Pancreas (tissue), 10 donors: ENCODE measurements around the gene RPTOR. TPM values are rescaled to one million over a fixed set of nuclear protein-coding genes. Genes with fewer than 3 reads are reported as not detected.

ENCODE experiments used
- ATAC-seq, 4 donors: fragments of 200-7000 bp; cut with Tn5 transposase; one replicate each; pipeline versions ENCODE4 v1.8.0 to v1.9.1; 2020; ENCODE audit warnings: mild to moderate bottlenecking in 4 of 4, moderate library complexity in 4 of 4
- DNase-seq, 6 donors: peaks; one replicate each; pipeline ENCODE4 v3.0.0-alpha.2; 2020
- FAIRE-seq: peaks from 2 replicates; lab custom pipeline; 2012; peaks lifted over from hg19 to GRCh38; lab: Jason Lieb, UNC
- H3K27ac ChIP-seq, 4 donors: fragments of 200-600 bp; sonication (generic); 1 replicate in 3 of 4; 2 replicates in 1 of 4; pipeline versions ENCODE4 v1.5.0 to v1.8.0; 2020
- H3K27me3 ChIP-seq, 4 donors: fragments of 200-600 bp; one replicate each; pipeline ENCODE4 v1.8.0; 2021
- H3K36me3 ChIP-seq, 3 donors: fragments of 200-600 bp; sonication (generic) in 1 of 3; one replicate each; pipeline versions ENCODE4 v1.5.0 to v1.8.0; 2020 to 2021
- H3K4me1 ChIP-seq, 3 donors: fragments of 200-600 bp; one replicate each; pipeline ENCODE4 v1.8.0; 2021
- H3K4me3 ChIP-seq, 4 donors: fragments of 200-600 bp; sonication (generic) in 2 of 4; one replicate each; pipeline versions ENCODE4 v1.5.0 to v1.8.0; 2020 to 2021
- H3K9me3 ChIP-seq, 4 donors: fragments of 200-600 bp; one replicate each; pipeline ENCODE4 v1.8.0; 2021
- WGBS, 2 donors: extraction: QIAGEN DNeasy Blood & Tissue Kit; methylation state at CpG; one replicate each; pipeline ENCODE4 v1.1.7; 2013; 5-methylcytosine and 5-hydroxymethylcytosine counted together
- intact Hi-C, 3 donors: fragments of 100-400 bp; cut with DNase I; formaldehyde crosslinking; loops; one replicate each; pipeline versions ENCODE4 v1.11.1 to v1.14.2; 2022
- polyA plus RNA-seq, 2 donors: library from polyadenylated mRNA; stranded (reverse); fragments of 200-250 nt; gene quantifications; one replicate each; pipeline ENCODE4 v1.2.3, GENCODE V29; 2013
- total RNA-seq, 6 donors: library from RNA; stranded (reverse); fragmentation: NEBNext Ultra II Directional in 4 of 6; extraction: Animal tissue kit (Norgen Biotek cat#: 25700) in 4 of 6; gene quantifications; one replicate each; pipeline versions ENCODE4 v1.2.1 to v1.2.4, GENCODE V29; 2021 to 2023
- TF ChIP-seq, protein P1 (sequence below), 4 donors: fragments of 200-600 bp; sonication (generic) in 3 of 4; IDR thresholded peaks; one replicate each; pipeline versions ENCODE4 v1.5.0 to v1.8.0; 2021; ENCODE audit warnings: antibody characterized with exemption in 4 of 4
- donor health status: healthy with polysubstance abuse.
- donor health status: DM: no; HTN: no; CAD: no; lungs with moderate emphysema.
- donor health status: DM: no; HTN: no; CAD: no.
- donor health status: control.
- donor health status: control.
- donor health status: Bipolar disorder and iron deficiency.
- donor health status: DM: yes; HTN: yes; CAD: no.
- donor health status: DM: no; HTN: no; CAD: no.
- donor health status: DM: no; HTN: no; CAD: no.
- donor health status: DM: yes; HTN: yes; CAD: no.

Gene RPTOR
- total and polyA plus RNA-seq, 8 donors, result 5.0 to 18.9 (median 13.2) TPM

DNA sequence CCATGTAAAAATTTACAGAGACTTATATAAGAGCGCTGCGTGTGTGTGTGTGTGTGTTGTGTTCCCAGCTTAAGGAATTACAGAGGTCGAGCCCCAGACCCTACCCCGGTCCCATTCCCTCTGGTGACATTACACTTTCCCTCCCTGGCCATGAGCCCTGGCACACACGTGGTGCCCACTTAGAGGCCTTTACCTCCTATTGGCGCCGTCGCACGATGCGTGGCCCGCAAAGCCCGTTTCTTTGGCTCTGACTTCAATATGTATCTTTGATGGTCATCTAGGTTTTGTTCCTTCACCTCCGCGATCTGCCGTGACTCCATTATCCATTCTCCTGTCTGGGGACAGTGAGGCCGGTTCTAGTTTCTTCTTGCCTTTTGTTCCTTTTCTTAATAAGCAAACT lies 350.1 kb downstream of the RPTOR start:
- FAIRE-seq (no peak), DNase-seq (peak in 1 of 6 donors; percentile 27), ATAC-seq (no peak)
- Histone ChIP-seq H3K27me3 (no peaks in the 10 kb centered on the region), H3K4me3 (no peak overlapping the region), H3K9me3 (no peaks in the 10 kb centered on the region), H3K4me1 (no peaks in the 10 kb centered on the region), H3K27ac (no peak overlapping the region), H3K36me3 (no peaks in the 10 kb centered on the region)
- TF ChIP-seq, protein P1, sequence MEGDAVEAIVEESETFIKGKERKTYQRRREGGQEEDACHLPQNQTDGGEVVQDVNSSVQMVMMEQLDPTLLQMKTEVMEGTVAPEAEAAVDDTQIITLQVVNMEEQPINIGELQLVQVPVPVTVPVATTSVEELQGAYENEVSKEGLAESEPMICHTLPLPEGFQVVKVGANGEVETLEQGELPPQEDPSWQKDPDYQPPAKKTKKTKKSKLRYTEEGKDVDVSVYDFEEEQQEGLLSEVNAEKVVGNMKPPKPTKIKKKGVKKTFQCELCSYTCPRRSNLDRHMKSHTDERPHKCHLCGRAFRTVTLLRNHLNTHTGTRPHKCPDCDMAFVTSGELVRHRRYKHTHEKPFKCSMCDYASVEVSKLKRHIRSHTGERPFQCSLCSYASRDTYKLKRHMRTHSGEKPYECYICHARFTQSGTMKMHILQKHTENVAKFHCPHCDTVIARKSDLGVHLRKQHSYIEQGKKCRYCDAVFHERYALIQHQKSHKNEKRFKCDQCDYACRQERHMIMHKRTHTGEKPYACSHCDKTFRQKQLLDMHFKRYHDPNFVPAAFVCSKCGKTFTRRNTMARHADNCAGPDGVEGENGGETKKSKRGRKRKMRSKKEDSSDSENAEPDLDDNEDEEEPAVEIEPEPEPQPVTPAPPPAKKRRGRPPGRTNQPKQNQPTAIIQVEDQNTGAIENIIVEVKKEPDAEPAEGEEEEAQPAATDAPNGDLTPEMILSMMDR (IDR thresholded peaks at IDR 0.05), result no peak
- intact Hi-C loops, result no loop called here
- 94 to 97% methylated on average over 16 of the region's 16 CpGs for WGBS, 2 donors

DNA sequence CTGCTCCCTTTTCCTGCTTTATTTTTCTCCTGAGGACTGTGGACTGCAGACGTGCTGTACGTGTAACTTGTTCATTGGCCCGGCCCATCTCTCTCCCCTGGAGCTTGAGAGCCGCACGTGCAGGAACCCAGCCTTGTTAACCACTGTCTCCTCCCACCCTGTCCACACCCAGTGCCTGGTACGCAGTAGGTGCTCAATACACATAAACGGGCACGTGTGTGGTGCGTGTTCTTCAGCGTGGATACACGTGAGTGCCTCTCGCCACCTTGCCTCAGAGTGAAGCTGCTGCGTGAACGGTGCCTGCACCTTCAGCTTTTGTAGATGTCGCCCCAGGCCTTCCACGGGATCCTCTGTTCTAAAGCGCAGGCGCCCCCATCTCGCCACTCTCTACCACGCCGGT lies 350.7 kb downstream of the RPTOR start:
- no peak overlapping the region for H3K27ac ChIP-seq
- H3K36me3 ChIP-seq, result no peaks in the 10 kb centered on the region
- H3K4me1 ChIP-seq, result no peaks in the 10 kb centered on the region
- FAIRE-seq (no peak), ATAC-seq (no peak), DNase-seq (no peak)
- intact Hi-C loops, result no loop called here
- H3K9me3 ChIP-seq, result no peaks in the 10 kb centered on the region
- TF ChIP-seq, protein P1 (IDR thresholded peaks at IDR 0.05), result no peak
- H3K4me3 ChIP-seq, result no peak overlapping the region
- no peaks in the 10 kb centered on the region for H3K27me3 ChIP-seq
- WGBS, 2 donors, result 79 to 80% methylated on average over 21 of the region's 21 CpGs

DNA sequence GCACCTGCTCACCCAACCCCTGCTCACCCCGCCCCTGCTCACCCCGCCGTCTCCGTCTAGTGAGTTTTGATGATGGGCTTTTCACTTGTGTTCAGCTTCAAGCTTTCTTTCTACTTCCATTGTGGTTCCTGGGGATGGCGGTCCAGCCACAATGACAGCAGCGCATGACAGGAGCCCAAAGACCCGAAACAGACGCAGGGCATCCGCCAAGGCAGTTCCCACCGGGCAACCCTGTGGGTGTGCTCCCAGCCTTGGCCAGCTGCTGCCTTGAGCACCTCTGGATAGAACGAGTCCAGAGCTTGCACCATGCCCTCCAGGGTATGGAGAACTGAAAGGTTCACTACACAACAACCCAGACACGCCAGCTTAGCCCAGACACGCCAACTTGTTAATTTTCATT lies 354.1 kb downstream of the RPTOR start:
- ATAC-seq (no peak), DNase-seq (peak in 1 of 6 donors; percentile 41), FAIRE-seq (no peak)
- no peaks in the 10 kb centered on the region for H3K9me3 ChIP-seq
- intact Hi-C loops, result no loop called here
- H3K36me3 ChIP-seq, result no peaks in the 10 kb centered on the region
- H3K27me3 ChIP-seq, result no peaks in the 10 kb centered on the region
- H3K27ac ChIP-seq, result no peak overlapping the region
- WGBS, 2 donors, result 95 to 97% methylated on average over 9 to 13 of the region's 13 CpGs
- TF ChIP-seq, protein P1 (IDR thresholded peaks at IDR 0.05), result no peak
- no peaks in the 10 kb centered on the region for H3K4me1 ChIP-seq
- H3K4me3 ChIP-seq, result no peak overlapping the region

DNA sequence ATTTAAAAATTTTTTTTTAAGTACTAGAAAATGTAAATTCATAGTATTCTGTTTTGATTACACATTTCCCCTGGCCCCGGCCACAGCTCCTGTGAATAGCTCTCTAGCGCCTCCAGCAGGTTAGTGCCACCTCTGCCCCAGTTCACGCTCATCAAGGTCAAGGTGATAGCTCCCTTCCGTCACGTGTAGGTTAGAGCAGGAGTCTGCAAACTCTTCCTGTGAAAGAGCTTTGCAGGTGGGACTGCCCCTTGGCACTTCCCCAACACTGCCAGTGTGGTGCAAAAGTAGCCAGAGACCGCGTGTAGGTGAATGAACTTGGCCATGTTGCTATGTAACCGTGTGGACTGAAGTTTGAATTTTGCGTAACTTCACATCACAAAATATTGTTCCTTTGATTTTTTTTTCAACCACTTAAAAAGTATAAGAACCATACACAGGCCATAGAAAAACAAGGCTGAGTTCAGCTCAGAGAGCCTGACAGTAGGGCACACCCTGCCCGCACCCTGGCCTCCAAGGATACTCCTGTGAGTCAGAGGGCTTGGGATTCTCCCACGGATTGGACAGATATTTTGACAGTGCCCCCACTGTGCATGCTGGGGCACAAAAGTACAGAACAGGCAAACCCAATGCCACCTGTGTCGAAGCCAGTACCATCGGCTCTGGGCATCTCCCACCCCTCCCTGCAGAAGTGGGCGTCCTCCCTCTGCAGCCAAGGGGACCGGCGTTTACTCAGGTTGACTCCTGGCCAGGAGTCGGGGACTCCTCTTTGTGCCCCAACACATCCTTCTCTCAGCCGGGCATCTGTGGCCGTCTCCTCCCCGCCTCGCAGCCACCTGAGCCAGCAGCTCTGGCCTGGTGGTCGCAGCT lies 355.0 kb downstream of the RPTOR start:
- Histone ChIP-seq H3K4me3 (no peak overlapping the region), H3K4me1 (no peaks in the 10 kb centered on the region), H3K27ac (peak overlapping the region in 1 of 4 donors; percentile 76), H3K9me3 (no peaks in the 10 kb centered on the region), H3K27me3 (no peaks in the 10 kb centered on the region), H3K36me3 (no peaks in the 10 kb centered on the region)
- TF ChIP-seq, protein P1 (IDR thresholded peaks at IDR 0.05), result peak in 1 of 4 donors; percentile 21
- intact Hi-C loops, result no loop called here
- ATAC-seq (peak; percentile 17 to 54 (median 34)), DNase-seq (peak in 4 of 6 donors; percentile 25 to 56 (median 27)), FAIRE-seq (no peak)
- 78 to 79% methylated on average over 22 of the region's 22 CpGs for WGBS, 2 donors

DNA sequence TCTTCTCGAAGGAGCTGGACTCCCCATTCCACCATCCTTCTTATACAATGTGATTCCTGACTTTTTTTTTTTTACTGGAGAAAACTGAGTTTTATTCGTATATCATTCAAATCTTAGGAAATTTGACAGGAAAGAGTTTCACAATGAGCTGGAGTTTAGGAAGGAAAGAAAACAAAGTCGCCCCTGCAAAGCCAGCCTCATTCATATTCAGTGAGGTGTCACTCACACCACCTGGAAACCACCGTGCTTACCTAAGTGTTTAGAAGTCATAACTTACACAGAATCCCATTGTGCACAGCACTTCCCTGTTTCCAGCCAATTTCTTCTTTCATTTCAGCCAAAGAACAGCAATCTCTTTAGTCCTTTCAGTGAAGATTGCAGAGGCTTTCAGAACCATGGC lies 356.7 kb downstream of the RPTOR start:
- Histone ChIP-seq H3K9me3 (no peaks in the 10 kb centered on the region), H3K27ac (peak overlapping the region in 3 of 4 donors; percentile 17 to 76 (median 24)), H3K4me1 (no peaks in the 10 kb centered on the region), H3K27me3 (no peaks in the 10 kb centered on the region), H3K36me3 (no peaks in the 10 kb centered on the region), H3K4me3 (no peak overlapping the region)
- ATAC-seq (peak in 3 of 4 donors; percentile 42 to 59 (median 56)), FAIRE-seq (no peak), DNase-seq (no peak)
- TF ChIP-seq, protein P1 (IDR thresholded peaks at IDR 0.05), result no peak
- 61 to 63% methylated on average over 4 of the region's 4 CpGs for WGBS, 2 donors
- intact Hi-C loops, result no loop called here
